Astrocyte (in vitro differentiated cells and primary cell): Measurements from ENCODE around the gene TEX29.

ENCODE experiments used
- EZH2 ChIP-seq: IDR thresholded peaks from 2 replicates; pipeline ENCODE4 v1.6.1; 2012; ENCODE audit warnings: mild to moderate bottlenecking, low read length, inconsistent platforms; ENCODE audit not compliant: insufficient read depth
- TF ChIP-seq, protein P1 (sequence below): IDR thresholded peaks from 2 replicates; pipeline ENCODE4 v1.5.1; 2011; ENCODE audit warnings: low read depth, mild to moderate bottlenecking, inconsistent platforms, low read length, moderate library complexity; ENCODE audit not compliant: insufficient read depth

DNA sequence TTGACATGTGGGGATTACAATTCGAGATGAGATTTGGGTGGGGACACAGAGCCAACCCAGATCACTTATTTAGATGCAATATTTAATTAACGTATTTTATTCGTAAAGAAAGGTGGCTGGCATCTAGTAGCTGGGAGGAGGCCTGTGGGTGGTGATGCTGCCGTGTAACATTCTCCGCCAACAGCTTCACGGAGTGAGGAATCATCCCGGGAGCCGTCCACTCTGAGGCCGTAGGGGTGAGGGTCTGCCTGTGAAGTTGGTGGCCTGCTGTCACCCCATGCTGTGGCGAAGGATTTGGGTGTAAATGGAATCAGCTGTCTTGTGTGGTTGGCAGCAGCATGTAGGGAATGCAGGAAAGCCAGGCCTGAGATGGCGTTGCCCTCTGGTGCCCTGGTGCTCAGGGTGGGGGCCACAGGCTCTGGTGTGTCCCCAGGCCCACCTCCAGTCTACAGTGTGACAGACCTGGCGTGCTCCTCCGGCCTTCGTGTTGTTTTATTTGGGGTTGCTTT is 3.3 kb upstream of the TEX29 start:
- TF ChIP-seq, protein P1, sequence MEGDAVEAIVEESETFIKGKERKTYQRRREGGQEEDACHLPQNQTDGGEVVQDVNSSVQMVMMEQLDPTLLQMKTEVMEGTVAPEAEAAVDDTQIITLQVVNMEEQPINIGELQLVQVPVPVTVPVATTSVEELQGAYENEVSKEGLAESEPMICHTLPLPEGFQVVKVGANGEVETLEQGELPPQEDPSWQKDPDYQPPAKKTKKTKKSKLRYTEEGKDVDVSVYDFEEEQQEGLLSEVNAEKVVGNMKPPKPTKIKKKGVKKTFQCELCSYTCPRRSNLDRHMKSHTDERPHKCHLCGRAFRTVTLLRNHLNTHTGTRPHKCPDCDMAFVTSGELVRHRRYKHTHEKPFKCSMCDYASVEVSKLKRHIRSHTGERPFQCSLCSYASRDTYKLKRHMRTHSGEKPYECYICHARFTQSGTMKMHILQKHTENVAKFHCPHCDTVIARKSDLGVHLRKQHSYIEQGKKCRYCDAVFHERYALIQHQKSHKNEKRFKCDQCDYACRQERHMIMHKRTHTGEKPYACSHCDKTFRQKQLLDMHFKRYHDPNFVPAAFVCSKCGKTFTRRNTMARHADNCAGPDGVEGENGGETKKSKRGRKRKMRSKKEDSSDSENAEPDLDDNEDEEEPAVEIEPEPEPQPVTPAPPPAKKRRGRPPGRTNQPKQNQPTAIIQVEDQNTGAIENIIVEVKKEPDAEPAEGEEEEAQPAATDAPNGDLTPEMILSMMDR: no peak
- no peak for TF ChIP-seq EZH2
